ENCODE data around the gene MCM10.

DNA sequence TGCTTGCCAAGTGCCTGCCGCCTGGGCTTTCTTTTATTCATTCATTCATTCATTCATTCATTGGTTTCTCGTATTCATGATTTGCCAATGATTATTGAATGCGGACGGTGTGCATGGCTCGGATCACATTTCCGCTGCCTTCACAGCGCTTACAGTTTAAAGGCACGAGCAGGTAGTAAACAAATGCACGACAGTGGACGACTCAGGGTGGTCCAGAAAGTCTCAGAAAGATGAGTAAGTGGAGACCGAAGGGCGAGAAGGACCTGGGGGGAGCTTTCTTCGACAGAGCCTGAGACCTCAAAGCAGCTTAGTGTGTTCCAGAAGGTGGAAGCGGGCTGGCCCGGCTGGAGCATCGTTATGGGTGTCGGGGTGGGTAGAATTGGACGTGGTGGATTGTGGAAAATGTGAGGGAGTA is 506 bp downstream of the MCM10 start:
- TF ChIP-seq POLR2AphosphoS5 (IDR thresholded peaks at IDR 0.05): no peak
- TF ChIP-seq, protein P1, sequence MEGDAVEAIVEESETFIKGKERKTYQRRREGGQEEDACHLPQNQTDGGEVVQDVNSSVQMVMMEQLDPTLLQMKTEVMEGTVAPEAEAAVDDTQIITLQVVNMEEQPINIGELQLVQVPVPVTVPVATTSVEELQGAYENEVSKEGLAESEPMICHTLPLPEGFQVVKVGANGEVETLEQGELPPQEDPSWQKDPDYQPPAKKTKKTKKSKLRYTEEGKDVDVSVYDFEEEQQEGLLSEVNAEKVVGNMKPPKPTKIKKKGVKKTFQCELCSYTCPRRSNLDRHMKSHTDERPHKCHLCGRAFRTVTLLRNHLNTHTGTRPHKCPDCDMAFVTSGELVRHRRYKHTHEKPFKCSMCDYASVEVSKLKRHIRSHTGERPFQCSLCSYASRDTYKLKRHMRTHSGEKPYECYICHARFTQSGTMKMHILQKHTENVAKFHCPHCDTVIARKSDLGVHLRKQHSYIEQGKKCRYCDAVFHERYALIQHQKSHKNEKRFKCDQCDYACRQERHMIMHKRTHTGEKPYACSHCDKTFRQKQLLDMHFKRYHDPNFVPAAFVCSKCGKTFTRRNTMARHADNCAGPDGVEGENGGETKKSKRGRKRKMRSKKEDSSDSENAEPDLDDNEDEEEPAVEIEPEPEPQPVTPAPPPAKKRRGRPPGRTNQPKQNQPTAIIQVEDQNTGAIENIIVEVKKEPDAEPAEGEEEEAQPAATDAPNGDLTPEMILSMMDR (IDR thresholded peaks at IDR 0.05): no peak
